ENCODE results near the gene POLR1H. TPM values are rescaled to one million over a fixed set of nuclear protein-coding genes. Genes with fewer than 3 reads are reported as not detected.

Gene POLR1H
- total and polyA plus RNA-seq, 2 experiments from 2014 or later: 28.1 to 93.6 TPM

DNA sequence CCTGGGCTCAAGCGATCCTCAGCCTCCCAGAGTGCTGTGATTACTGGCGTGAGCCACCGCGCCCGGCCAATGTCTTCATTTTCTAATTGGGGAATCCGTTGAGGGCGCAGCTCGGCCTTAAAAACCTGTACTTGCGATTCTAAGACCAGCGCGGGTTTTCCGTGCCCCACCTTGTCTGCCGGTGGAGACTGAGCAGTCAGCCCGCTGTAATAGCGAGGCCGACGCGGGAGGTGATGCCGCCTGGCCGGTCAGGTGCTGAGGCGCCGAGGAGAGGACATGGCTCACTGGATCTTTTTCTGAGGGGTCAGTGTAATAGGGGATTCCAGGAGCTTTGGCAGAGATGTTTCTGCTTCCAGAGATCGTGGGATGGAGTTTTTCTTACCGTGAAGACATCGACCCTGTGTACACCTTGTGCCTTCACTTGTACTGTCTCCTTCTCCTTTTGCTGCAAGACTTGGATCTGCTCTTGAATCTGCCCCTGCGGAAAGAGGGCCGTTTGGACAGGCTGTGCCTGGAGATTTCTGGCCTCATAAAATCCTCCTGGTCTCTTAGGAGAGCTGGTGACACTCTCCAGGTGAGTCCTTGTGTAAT is 50.3 kb downstream of the POLR1H start:
- Histone ChIP-seq H3K27ac (ENCODE audit: low read depth) (no peak overlapping the region), H3K27me3 (ENCODE audit: insufficient read depth) (peaks cover 56% of the 10 kb centered on the region), H3K79me2 (replicated peaks; ENCODE audit: insufficient read depth) (no peaks in the 10 kb centered on the region), H3K4me2 (no peak overlapping the region), H2AFZ (no peak overlapping the region), H3K36me3 (ENCODE audit: insufficient read depth) (no peaks in the 10 kb centered on the region), H3K4me3 (no peak overlapping the region), H3K4me1 (ENCODE audit: insufficient read depth) (no peaks in the 10 kb centered on the region), H3K9me2 (ENCODE audit: insufficient read depth) (no peaks in the 10 kb centered on the region), H3F3A (replicated peaks; ENCODE audit: low read depth) (no peaks in the 10 kb centered on the region), H4K20me1 (replicated peaks; ENCODE audit: insufficient read depth) (no peaks in the 10 kb centered on the region)
- Mint-ChIP-seq H3K27me3 (ENCODE audit: insufficient read depth, low read depth, poor library complexity) (peaks cover 18% of the 10 kb centered on the region), H3K9me3 (no peaks in the 10 kb centered on the region), H3K27ac (no peak overlapping the region), H3K4me1 (no peaks in the 10 kb centered on the region), H3K4me3 (no peak overlapping the region), H3K36me3 (ENCODE audit: low read depth) (no peaks in the 10 kb centered on the region)
- TF ChIP-seq EZH2 (IDR thresholded peaks at IDR 0.05; ENCODE audit: low read depth, unreplicated experiment) (no peak), STAT1 (IDR thresholded peaks at IDR 0.05; ENCODE audit: unreplicated experiment) (no peak), CREB1 (CRISPR knock-in tag; IDR thresholded peaks at IDR 0.05; ENCODE audit: low read depth) (no peak), EZH2phosphoT487 (IDR thresholded peaks at IDR 0.05; ENCODE audit: unreplicated experiment) (no peak), POLR2AphosphoS5 (IDR thresholded peaks at IDR 0.05; ENCODE audit: low read depth) (no peak), ZNF331 (CRISPR knock-in tag; IDR thresholded peaks at IDR 0.05; ENCODE audit: low read depth) (no peak), JUNB (IDR thresholded peaks at IDR 0.05; ENCODE audit: unreplicated experiment) (no peak), ZNF114 (CRISPR knock-in tag; IDR thresholded peaks at IDR 0.05) (no peak), NANOG (IDR thresholded peaks at IDR 0.05; ENCODE audit: borderline replicate concordance) (no peak)
- TF ChIP-seq, protein P1, sequence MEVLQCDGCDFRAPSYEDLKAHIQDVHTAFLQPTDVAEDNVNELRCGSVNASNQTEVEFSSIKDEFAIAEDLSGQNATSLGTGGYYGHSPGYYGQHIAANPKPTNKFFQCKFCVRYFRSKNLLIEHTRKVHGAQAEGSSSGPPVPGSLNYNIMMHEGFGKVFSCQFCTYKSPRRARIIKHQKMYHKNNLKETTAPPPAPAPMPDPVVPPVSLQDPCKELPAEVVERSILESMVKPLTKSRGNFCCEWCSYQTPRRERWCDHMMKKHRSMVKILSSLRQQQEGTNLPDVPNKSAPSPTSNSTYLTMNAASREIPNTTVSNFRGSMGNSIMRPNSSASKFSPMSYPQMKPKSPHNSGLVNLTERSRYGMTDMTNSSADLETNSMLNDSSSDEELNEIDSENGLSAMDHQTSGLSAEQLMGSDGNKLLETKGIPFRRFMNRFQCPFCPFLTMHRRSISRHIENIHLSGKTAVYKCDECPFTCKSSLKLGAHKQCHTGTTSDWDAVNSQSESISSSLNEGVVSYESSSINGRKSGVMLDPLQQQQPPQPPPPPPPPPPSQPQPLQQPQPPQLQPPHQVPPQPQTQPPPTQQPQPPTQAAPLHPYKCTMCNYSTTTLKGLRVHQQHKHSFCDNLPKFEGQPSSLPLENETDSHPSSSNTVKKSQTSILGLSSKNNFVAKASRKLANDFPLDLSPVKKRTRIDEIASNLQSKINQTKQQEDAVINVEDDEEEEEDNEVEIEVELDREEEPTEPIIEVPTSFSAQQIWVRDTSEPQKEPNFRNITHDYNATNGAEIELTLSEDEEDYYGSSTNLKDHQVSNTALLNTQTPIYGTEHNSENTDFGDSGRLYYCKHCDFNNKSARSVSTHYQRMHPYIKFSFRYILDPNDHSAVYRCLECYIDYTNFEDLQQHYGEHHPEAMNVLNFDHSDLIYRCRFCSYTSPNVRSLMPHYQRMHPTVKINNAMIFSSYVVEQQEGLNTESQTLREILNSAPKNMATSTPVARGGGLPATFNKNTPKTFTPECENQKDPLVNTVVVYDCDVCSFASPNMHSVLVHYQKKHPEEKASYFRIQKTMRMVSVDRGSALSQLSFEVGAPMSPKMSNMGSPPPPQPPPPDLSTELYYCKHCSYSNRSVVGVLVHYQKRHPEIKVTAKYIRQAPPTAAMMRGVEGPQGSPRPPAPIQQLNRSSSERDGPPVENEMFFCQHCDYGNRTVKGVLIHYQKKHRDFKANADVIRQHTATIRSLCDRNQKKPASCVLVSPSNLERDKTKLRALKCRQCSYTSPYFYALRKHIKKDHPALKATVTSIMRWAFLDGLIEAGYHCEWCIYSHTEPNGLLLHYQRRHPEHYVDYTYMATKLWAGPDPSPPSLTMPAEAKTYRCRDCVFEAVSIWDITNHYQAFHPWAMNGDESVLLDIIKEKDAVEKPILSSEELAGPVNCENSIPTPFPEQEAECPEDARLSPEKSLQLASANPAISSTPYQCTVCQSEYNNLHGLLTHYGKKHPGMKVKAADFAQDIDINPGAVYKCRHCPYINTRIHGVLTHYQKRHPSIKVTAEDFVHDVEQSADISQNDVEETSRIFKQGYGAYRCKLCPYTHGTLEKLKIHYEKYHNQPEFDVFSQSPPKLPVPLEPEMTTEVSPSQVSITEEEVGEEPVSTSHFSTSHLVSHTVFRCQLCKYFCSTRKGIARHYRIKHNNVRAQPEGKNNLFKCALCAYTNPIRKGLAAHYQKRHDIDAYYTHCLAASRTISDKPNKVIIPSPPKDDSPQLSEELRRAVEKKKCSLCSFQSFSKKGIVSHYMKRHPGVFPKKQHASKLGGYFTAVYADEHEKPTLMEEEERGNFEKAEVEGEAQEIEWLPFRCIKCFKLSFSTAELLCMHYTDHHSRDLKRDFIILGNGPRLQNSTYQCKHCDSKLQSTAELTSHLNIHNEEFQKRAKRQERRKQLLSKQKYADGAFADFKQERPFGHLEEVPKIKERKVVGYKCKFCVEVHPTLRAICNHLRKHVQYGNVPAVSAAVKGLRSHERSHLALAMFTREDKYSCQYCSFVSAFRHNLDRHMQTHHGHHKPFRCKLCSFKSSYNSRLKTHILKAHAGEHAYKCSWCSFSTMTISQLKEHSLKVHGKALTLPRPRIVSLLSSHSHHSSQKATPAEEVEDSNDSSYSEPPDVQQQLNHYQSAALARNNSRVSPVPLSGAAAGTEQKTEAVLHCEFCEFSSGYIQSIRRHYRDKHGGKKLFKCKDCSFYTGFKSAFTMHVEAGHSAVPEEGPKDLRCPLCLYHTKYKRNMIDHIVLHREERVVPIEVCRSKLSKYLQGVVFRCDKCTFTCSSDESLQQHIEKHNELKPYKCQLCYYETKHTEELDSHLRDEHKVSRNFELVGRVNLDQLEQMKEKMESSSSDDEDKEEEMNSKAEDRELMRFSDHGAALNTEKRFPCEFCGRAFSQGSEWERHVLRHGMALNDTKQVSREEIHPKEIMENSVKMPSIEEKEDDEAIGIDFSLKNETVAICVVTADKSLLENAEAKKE (CRISPR knock-in tag; IDR thresholded peaks at IDR 0.05): no peak
- TF ChIP-seq, protein P2, sequence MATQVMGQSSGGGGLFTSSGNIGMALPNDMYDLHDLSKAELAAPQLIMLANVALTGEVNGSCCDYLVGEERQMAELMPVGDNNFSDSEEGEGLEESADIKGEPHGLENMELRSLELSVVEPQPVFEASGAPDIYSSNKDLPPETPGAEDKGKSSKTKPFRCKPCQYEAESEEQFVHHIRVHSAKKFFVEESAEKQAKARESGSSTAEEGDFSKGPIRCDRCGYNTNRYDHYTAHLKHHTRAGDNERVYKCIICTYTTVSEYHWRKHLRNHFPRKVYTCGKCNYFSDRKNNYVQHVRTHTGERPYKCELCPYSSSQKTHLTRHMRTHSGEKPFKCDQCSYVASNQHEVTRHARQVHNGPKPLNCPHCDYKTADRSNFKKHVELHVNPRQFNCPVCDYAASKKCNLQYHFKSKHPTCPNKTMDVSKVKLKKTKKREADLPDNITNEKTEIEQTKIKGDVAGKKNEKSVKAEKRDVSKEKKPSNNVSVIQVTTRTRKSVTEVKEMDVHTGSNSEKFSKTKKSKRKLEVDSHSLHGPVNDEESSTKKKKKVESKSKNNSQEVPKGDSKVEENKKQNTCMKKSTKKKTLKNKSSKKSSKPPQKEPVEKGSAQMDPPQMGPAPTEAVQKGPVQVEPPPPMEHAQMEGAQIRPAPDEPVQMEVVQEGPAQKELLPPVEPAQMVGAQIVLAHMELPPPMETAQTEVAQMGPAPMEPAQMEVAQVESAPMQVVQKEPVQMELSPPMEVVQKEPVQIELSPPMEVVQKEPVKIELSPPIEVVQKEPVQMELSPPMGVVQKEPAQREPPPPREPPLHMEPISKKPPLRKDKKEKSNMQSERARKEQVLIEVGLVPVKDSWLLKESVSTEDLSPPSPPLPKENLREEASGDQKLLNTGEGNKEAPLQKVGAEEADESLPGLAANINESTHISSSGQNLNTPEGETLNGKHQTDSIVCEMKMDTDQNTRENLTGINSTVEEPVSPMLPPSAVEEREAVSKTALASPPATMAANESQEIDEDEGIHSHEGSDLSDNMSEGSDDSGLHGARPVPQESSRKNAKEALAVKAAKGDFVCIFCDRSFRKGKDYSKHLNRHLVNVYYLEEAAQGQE (IDR thresholded peaks at IDR 0.05; ENCODE audit: unreplicated experiment): no peak
- TF ChIP-seq, protein P3, sequence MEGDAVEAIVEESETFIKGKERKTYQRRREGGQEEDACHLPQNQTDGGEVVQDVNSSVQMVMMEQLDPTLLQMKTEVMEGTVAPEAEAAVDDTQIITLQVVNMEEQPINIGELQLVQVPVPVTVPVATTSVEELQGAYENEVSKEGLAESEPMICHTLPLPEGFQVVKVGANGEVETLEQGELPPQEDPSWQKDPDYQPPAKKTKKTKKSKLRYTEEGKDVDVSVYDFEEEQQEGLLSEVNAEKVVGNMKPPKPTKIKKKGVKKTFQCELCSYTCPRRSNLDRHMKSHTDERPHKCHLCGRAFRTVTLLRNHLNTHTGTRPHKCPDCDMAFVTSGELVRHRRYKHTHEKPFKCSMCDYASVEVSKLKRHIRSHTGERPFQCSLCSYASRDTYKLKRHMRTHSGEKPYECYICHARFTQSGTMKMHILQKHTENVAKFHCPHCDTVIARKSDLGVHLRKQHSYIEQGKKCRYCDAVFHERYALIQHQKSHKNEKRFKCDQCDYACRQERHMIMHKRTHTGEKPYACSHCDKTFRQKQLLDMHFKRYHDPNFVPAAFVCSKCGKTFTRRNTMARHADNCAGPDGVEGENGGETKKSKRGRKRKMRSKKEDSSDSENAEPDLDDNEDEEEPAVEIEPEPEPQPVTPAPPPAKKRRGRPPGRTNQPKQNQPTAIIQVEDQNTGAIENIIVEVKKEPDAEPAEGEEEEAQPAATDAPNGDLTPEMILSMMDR (conservative IDR thresholded peaks at IDR 0.05; ENCODE audit: low read depth in 2 of 2): no peak
- TF ChIP-seq, protein P4, sequence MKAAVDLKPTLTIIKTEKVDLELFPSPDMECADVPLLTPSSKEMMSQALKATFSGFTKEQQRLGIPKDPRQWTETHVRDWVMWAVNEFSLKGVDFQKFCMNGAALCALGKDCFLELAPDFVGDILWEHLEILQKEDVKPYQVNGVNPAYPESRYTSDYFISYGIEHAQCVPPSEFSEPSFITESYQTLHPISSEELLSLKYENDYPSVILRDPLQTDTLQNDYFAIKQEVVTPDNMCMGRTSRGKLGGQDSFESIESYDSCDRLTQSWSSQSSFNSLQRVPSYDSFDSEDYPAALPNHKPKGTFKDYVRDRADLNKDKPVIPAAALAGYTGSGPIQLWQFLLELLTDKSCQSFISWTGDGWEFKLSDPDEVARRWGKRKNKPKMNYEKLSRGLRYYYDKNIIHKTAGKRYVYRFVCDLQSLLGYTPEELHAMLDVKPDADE (IDR thresholded peaks at IDR 0.05): no peak
- ATAC-seq (peak; percentile 64), DNase-seq (ENCODE audit: low spot score) (peak; percentile 16)

Measured in GM23338 (cell line).